WERI-Rb-1 (cell line): ENCODE results near the gene MITF.

Experiments used
- DNase-seq: peaks from one replicate; pipeline ENCODE4 v3.0.0-alpha.2; 2020
- H3K27ac ChIP-seq: fragments of 250-450 bp; sonication (Bioruptor Pico); 2 replicates; pipeline ENCODE4 v1.5.1; 2020; ENCODE audit warnings: mild to moderate bottlenecking, moderate library complexity
- H3K27me3 ChIP-seq: fragments of 250-450 bp; sonication (Bioruptor Pico); 2 replicates; pipeline ENCODE4 v1.5.1; 2021; ENCODE audit warnings: mild to moderate bottlenecking, low read depth, moderate library complexity; ENCODE audit not compliant: insufficient read depth, severe bottlenecking
- H3K36me3 ChIP-seq: fragments of 250-450 bp; sonication (Bioruptor Pico); 2 replicates; pipeline ENCODE4 v1.5.1; 2020; ENCODE audit warnings: mild to moderate bottlenecking, moderate library complexity
- H3K4me3 ChIP-seq: 2 replicates; pipeline ENCODE4 v1.5.1; 2011; ENCODE audit warnings: low read depth, mild to moderate bottlenecking, control low read depth, low read length
- H3K9me3 ChIP-seq: fragments of 250-450 bp; sonication (Bioruptor Pico); 2 replicates; pipeline ENCODE4 v1.5.1; 2021; ENCODE audit warnings: mild to moderate bottlenecking, moderate library complexity; ENCODE audit not compliant: severe bottlenecking
- TF ChIP-seq, protein P1 (sequence below): IDR thresholded peaks from 2 replicates; pipeline ENCODE4 v1.5.1; 2011; ENCODE audit warnings: low read depth, mild to moderate bottlenecking, control low read depth, inconsistent platforms, low read length

The MITF gene

DNA sequence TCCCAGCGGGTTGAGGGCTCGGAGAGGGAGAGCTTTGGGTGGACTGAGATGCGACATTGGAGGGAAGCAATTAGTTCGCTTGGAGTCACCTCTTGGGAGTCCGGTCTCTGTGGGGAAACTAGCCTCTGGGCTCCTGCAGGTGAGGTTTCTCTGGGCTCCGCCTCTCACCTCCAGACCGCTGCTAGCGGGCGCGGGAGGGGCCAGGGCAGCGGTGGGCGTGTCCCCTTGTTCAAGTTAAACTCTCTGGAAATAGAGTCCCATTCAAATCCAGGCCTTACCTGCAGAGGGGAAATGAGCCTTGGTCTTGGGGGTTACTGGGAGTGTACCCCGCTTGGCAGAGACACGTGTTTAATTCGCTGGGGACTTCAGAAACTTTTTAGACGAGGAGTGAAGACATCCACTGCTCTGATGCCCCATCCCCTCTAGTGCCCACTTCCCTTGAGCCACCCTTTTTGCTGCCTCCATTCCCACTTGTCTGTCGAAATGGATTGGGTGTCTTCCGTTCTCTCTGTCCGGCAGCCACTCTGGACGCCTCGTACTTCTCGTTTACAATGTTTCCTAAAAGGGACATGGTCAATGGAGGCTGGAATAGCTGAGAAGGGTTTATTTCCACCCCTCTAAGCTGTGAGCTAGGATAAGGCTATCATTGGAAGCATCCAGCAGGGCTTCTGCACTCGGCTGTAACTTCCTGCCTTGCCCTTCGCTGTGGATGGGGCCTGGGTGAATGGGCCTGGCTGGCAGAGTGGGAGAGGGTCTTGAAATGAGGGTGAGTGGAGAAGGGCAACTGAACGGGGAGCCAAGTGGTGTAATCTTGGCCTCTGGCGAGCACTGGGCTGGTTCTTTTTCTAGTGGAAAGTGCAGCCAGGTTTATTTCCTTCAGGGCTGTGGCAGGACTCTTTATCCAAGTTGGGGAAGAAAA, 1.1 kb downstream of the MITF start:
- peak overlapping the region; percentile 88 for H3K4me3 ChIP-seq
- no peaks in the 10 kb centered on the region for H3K9me3 ChIP-seq
- H3K27ac ChIP-seq = no peak overlapping the region
- peak; percentile 31 for DNase-seq
- TF ChIP-seq, protein P1, sequence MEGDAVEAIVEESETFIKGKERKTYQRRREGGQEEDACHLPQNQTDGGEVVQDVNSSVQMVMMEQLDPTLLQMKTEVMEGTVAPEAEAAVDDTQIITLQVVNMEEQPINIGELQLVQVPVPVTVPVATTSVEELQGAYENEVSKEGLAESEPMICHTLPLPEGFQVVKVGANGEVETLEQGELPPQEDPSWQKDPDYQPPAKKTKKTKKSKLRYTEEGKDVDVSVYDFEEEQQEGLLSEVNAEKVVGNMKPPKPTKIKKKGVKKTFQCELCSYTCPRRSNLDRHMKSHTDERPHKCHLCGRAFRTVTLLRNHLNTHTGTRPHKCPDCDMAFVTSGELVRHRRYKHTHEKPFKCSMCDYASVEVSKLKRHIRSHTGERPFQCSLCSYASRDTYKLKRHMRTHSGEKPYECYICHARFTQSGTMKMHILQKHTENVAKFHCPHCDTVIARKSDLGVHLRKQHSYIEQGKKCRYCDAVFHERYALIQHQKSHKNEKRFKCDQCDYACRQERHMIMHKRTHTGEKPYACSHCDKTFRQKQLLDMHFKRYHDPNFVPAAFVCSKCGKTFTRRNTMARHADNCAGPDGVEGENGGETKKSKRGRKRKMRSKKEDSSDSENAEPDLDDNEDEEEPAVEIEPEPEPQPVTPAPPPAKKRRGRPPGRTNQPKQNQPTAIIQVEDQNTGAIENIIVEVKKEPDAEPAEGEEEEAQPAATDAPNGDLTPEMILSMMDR = no peak
- H3K36me3 ChIP-seq = no peaks in the 10 kb centered on the region
- peaks cover 19% of the 10 kb centered on the region for H3K27me3 ChIP-seq

DNA sequence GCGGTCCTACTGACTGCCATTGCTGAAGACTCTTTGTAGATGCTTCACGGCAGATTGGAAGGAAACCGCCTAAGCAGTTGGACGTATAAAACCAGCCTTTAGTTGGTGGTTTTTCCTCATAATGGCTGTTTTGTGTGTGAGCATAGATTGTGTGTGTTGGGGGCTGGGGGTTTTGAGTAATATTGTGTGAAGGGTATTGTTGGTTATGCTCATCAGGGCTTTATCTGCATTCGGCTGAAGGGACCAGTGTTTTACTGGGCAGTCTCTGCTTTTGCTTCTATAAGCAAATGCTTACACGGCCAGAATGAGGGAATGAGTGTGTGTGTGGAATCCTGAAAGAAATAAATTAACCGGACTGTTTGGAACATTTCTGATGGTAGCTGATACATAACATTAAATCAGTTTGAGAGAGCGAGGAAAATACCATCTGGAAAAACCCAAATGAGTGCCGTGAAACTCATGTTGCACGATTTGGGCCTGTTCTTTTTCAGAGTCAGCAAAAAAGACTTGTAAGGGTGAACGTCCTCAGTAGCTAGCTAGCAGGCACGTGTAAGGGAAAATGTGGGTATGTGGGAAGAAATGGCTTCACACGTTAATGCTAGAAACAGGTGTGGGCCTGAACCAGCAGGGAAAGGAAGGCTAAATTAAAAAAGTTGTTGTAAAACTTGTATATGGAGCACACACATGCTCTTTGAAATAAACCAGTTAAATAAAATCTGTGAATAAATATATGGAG, 1.9 kb downstream of the MITF start:
- no peak overlapping the region for H3K27ac ChIP-seq
- peaks cover 19% of the 10 kb centered on the region for H3K27me3 ChIP-seq
- no peak overlapping the region for H3K4me3 ChIP-seq
- no peaks in the 10 kb centered on the region for H3K36me3 ChIP-seq
- H3K9me3 ChIP-seq = no peaks in the 10 kb centered on the region
- TF ChIP-seq, protein P1 = no peak
- no peak for DNase-seq

DNA sequence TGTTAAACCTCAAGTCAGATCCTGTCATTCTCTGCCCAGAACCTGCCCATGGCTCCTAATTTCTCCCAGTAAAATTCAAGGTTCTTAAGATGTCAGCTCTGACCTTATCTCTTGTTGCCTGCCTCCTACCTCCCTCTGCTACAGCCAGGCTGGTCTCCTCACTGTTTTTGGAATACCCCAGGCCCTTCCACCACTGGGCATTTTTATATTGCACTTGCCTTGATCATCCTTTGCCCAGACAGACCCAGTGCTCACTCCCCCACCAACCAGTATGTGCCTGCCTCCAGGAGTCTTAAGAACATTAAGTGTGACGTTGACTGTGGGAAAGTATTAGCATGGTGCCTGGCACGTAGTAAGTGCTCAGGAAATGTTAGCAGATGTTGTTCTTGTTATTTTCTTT, 3.1 kb downstream of the MITF start:
- no peaks in the 10 kb centered on the region for H3K36me3 ChIP-seq
- no peak overlapping the region for H3K4me3 ChIP-seq
- no peaks in the 10 kb centered on the region for H3K9me3 ChIP-seq
- no peak for DNase-seq
- TF ChIP-seq, protein P1 = no peak
- no peak overlapping the region for H3K27ac ChIP-seq
- peaks cover 19% of the 10 kb centered on the region for H3K27me3 ChIP-seq

DNA sequence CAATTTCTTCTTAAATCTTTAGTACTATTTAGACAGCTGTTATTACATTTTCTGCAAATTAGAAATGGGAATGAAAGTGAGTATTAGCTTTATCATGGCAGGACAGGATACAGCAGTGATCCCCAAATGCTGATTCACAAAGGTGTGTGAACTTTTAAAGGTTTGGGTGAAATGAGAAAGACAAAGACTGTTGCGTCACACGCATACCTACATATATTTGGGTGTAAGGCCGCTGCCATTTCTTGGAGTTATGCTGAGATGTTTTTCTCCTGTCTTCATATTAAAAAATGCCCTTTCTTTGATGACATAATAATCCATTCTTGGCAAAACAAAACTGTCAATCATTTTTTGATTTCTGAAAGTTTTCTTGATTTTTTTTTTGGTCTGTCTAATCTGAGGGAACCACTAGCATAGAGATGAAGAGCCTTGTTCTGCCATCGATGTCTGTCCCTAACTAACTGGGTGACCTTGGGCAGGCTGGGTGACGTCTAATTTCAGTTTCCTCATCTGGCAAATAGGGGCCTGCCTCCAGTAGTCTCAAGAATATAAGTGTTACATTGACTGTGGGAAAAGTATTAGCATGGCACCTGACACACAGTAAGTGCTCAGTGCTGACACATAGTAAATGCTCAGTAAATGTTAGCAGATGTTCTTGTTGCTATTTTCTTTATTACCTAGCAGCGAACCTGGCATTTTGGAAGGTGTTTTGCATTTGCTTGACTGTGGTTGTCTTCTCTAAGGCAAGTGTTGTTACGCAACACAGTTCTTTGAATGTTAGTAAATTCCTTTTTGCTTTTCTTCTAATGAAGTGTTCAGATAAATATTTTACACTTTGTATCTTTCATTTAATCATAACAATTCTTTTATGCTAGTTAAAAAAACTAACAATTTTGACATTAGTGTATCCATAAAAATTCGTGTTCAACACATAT, 5.0 kb downstream of the MITF start:
- TF ChIP-seq, protein P1 = no peak
- Histone ChIP-seq H3K9me3 (no peaks in the 10 kb centered on the region), H3K36me3 (no peaks in the 10 kb centered on the region), H3K27ac (no peak overlapping the region), H3K27me3 (peaks cover 15% of the 10 kb centered on the region), H3K4me3 (no peak overlapping the region)
- no peak for DNase-seq

DNA sequence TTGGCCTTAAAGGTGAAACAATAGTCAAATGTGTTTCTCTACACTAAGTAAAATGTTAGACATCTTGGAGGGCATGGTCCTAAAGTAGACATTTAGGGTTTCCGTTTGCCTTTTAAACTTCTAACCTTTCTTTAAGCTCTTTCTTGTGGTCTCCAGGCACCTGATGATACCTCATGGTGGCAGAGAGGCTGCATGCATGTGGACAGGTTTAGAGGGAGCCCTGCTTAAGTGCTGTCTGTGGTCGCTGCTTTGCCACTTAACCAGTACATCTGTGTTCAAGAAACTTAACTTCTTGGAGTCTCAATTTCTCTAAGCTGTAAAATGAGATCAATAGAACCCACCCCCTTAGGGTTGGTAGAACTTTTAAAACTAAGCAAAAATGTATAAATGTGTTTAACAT, 6.2 kb downstream of the MITF start:
- H3K27ac ChIP-seq = no peak overlapping the region
- H3K36me3 ChIP-seq = no peaks in the 10 kb centered on the region
- TF ChIP-seq, protein P1 = no peak
- H3K9me3 ChIP-seq = no peaks in the 10 kb centered on the region
- no peak for DNase-seq
- peaks cover 6% of the 10 kb centered on the region for H3K27me3 ChIP-seq
- no peak overlapping the region for H3K4me3 ChIP-seq
